Glomerular visceral epithelial cell (primary cell): ENCODE data around the gene IAH1.
A peak's percentile ranks its signal among the peaks of the same experiment; 100 is the strongest.
"Not testable (repeated sequence)": the region's sequence is repeated elsewhere in the genome, so short reads cannot be mapped to it uniquely, and the experiment has no call there.

Experiments used
- DNase-seq: peaks from one replicate; pipeline ENCODE4 v3.0.0-alpha.2; 2016; ENCODE audit errors: extremely low spot score

The IAH1 gene

GRCh38 chr2:9473308-9473984, 905 bp upstream of the IAH1 start:
- no peak for DNase-seq

GRCh38 chr2:9473985-9474360, 378 bp upstream of the IAH1 start:
- DNase-seq: no peak

- no peak for DNase-seq
Observed at GRCh38 chr2:9477914-9478313, 3.6 kb downstream of the IAH1 start.

GRCh38 chr2:9478526-9478925, 4.2 kb downstream of the IAH1 start:
- DNase-seq: no peak

GRCh38 chr2:9480157-9480556, 5.8 kb downstream of the IAH1 start:
- DNase-seq: no peak

- DNase-seq: peak; percentile 12
Observed at GRCh38 chr2:9483107-9483506, 8.8 kb downstream of the IAH1 start.

GRCh38 chr2:9484533-9484932, 10.2 kb downstream of the IAH1 start:
- DNase-seq: no peak

- DNase-seq: no peak
Observed at GRCh38 chr2:9488583-9489547, 14.5 kb downstream of the IAH1 start.

GRCh38 chr2:9490789-9491188, 16.4 kb downstream of the IAH1 start:
- no peak for DNase-seq

GRCh38 chr2:9492927-9493326, 18.6 kb downstream of the IAH1 start:
- DNase-seq: no peak

- no peak for DNase-seq
Observed at GRCh38 chr2:9493478-9493877, 19.1 kb downstream of the IAH1 start.

GRCh38 chr2:9494081-9494480, 19.7 kb downstream of the IAH1 start:
- no peak for DNase-seq

GRCh38 chr2:9497017-9497416, 22.7 kb downstream of the IAH1 start:
- no peak for DNase-seq

- no peak for DNase-seq
Observed at GRCh38 chr2:9498210-9498609, 23.9 kb downstream of the IAH1 start.

GRCh38 chr2:9508931-9509330, 34.6 kb downstream of the IAH1 start:
- no peak for DNase-seq

- not testable (repeated sequence) for DNase-seq
Observed at GRCh38 chr2:9513946-9514345, 39.6 kb downstream of the IAH1 start.

GRCh38 chr2:9517118-9517782, 42.9 kb downstream of the IAH1 start:
- no peak for DNase-seq

- DNase-seq: no peak
Observed at GRCh38 chr2:9518163-9518562, 43.8 kb downstream of the IAH1 start.

GRCh38 chr2:9518780-9519179, 44.4 kb downstream of the IAH1 start:
- no peak for DNase-seq

GRCh38 chr2:9519250-9519649, 44.9 kb downstream of the IAH1 start:
- no peak for DNase-seq

- DNase-seq: no peak
Observed at GRCh38 chr2:9524291-9524690, 49.9 kb downstream of the IAH1 start.

GRCh38 chr2:9525266-9525665, 50.9 kb downstream of the IAH1 start:
- no peak for DNase-seq
